GM08714 (cell line): Measurements from ENCODE around the gene OSBPL5.

ENCODE experiments used
- H3K4me3 ChIP-seq: fragments of 200-500 bp; sonication (Bioruptor generic); 2 replicates; pipeline ENCODE4 v1.5.1; 2014; ENCODE audit warnings: mild to moderate bottlenecking, low read length, inconsistent platforms
- ZNF274 ChIP-seq: IDR thresholded peaks from 2 replicates; pipeline ENCODE4 v1.6.1; 2012; ENCODE audit warnings: mild to moderate bottlenecking, low read depth, low read length

The OSBPL5 gene

DNA sequence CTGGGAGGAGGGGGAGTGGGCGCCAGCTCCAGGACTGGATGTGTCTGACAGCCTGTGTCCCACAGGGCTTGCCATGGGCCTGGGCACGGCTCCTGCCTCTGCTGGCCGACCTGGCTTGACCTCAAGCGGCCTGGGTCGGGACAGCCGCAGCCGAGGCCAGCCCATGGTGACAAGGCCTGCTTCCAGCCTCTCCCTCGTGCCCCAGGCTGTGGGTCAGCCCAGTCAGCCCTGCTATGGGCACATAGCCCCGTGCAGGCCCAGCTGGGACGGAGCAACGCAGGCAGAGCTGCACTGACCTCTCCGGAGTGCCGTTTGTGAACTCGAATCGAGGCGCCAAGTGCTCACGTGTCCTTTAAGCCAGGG is 17.9 kb downstream of the OSBPL5 start:
- H3K4me3 ChIP-seq, result no peak overlapping the region
- no peak for TF ChIP-seq ZNF274

DNA sequence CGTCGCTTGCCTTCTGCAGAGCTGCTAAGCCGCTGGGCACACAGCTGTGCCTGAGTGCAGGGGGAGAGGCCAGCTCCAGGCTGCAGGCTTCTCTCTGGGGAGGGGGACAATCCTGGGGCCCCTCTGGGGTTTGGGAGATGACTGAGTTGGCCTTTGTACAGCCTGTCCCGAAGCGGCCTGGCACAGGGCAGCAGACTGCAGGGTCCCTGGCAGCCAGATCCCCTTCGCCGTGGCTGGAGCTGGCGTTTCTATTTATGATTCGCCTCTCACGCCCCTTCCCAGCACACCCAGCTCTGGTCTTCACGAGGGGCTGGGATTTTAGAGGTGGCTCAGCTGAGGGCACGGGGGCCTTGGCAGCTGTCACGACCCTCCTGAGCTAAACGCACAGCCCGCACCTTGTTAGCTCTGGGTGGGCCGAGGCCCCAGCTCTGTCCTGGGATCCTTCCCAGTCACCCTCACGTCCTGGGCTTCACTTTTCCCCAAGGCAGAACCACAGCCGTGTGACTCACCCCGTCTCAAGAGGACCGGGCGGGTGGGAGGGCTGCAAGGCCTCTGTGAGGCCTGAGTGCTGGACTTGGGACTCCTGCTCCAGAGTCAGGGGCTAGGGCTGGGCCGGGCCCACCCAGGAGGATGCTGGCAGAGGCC is 18.4 kb downstream of the OSBPL5 start:
- no peak for TF ChIP-seq ZNF274
- no peak overlapping the region for H3K4me3 ChIP-seq

DNA sequence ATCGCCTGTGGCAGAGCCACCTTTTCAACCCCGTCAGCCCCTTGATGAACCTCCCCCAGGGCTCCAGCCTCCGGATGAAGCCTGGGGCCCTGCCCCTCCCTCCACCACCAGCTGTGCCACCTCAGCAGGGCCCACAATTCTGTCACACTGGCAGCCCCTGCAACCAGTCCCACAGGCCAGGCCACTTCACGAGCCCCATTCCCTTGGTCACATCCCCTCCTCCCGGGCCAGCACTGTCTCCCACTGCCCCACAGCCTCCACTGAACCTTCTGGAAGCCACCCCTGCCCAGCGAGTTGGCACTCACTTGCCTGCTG is 19.9 kb downstream of the OSBPL5 start:
- TF ChIP-seq ZNF274, result no peak
- H3K4me3 ChIP-seq, result no peak overlapping the region

DNA sequence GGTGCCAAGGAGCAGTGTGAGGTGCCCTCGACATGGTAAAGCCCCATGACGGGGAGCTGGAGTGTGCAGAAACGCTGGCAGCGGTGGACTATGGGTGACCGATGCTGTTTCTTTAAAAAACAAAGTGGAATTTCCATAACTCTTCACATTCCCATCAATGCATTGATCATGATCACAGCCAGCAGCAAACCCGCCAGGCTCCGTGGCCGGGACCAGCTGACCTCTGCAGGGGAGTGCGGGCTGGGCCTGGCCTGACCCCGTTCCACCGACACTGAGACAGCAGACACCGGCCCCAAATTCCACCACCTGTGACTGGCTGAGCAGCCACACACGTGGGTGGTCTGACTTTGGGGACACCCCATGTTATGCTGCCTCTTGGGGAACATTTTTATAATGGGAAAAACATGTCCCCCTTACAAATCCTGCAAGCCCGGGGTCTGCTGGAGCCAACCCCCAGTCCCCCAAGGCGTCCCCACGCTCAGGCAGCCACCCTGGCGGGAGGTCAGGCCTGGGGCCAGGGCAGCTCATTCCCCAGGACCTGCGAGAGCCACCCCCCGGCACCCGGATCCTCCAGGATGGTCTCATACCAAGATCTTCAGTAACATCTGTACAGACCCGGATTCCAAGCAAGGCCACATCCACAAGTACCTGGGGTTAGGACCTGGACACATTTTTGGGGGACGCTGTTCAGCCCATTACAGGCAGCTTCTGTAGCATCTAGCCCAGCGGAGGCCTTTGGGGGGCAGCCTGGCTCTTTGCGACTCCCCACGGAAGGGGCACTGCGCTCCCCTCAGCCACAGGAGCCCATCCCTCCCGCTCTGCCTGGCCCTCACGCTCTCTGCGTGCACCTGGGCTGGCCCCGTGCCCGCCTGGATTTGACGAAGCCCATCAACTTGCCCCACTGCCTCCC is 20.6 kb downstream of the OSBPL5 start:
- TF ChIP-seq ZNF274, result no peak
- H3K4me3 ChIP-seq, result no peak overlapping the region

DNA sequence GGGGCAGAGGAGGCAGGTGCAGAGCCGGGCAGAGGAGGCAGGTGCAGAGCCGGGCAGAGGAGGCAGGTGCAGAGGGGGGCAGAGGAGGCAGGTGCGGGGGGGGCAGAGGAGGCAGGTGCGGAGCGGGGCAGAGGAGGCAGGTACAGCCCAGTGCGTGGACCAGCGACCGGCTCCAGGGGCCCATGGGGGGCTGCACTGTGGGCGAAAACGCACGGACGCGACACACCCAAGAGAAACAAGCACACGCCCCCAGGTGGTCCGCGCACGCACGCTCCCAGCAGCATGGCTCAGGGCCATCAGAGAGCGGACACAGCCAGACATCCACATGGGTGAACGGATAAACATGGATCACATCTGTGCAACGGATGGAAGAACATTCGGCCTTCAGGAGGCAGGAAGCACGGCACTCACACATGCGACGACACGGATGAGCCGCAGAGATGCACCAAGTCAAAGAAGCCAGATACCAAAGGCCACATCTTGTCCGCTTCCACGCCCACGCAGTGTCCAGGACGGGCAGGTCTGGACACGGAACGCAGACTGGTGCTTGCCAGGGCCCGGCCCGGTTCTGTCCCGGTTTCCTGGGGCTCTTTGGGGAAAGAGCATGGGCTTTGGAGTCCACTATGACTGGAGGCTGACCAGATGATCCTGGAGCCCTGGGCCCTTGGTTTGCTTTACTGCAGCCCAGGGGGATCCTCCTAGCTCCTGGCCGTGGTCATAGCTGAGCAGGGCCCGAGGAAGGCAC is 21.8 kb downstream of the OSBPL5 start:
- H3K4me3 ChIP-seq, result no peak overlapping the region
- no peak for TF ChIP-seq ZNF274

DNA sequence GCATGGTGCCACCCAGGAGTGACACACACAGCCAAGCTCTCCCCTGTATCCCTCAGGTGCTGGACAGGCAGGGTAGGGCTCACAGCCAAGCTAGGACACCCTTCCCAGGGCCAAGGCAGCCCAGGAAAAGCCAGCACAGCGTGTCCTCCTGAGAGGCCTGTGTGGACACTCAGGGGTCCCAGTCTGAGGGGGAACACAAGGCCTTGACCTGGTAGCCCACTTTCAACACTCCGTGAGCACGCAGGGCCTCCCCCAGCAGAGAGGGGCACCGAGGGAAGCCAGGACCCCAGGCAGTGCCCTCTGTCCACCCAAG is 24.9 kb downstream of the OSBPL5 start:
- H3K4me3 ChIP-seq, result no peak overlapping the region
- TF ChIP-seq ZNF274, result no peak

DNA sequence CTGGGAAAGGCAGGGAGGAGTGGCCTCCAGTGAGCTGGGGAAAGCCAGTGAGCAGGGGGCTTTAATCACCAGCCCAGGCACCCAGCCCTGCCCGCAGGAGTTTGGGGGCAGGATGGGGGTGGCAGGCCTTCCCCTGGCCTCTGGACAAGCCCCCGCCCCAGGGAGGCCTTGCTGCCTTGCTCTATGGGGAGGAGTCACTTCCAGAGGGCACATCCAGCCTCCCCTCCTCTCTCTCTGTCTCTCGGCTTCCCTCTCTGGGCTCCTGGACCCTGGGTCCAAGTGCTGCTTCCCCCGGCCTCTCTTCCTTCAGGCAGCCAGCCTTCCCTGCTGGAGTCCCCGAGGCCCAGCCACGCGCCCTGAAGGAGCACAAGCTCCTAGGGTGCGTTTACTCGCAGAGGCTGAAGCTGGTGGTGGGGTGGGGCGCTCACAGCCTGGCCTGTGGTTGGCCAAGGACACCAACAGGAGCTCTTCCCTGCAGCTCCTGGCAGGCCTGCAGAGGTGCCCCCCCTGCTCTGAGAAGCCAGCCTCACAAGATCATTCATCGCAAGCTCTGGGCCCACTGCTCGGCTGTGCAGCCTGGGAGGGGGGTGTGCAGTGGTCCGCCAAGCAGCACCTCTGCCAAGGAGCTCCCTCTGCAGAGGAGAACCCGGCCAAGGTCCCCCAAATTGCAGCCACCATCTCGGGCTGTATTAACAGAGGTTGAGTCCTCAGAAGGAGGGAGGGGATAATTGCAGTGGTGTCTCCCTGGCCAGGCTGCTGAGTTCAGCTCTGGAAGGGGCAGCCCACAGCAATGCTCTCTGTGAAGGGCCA is 25.4 kb downstream of the OSBPL5 start:
- H3K4me3 ChIP-seq, result no peak overlapping the region
- no peak for TF ChIP-seq ZNF274

DNA sequence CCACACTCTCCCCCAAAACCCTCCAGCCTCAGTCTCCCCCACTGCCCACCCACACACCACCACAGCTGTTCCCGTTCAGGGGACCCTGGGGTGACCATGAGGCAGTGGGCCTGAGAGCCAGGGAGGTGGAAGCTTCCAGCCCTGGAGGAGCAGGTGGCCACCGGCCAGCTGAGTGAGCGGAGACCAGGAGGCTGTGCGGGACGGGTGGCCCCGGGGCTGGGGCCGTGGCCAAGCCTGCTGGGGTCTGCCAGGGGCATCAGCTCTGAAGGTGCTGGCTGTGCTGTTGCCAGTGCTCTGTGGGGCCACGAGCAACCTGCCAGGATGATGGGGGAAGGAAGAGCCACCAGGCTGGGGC is 26.0 kb downstream of the OSBPL5 start:
- TF ChIP-seq ZNF274, result no peak
- no peak overlapping the region for H3K4me3 ChIP-seq

DNA sequence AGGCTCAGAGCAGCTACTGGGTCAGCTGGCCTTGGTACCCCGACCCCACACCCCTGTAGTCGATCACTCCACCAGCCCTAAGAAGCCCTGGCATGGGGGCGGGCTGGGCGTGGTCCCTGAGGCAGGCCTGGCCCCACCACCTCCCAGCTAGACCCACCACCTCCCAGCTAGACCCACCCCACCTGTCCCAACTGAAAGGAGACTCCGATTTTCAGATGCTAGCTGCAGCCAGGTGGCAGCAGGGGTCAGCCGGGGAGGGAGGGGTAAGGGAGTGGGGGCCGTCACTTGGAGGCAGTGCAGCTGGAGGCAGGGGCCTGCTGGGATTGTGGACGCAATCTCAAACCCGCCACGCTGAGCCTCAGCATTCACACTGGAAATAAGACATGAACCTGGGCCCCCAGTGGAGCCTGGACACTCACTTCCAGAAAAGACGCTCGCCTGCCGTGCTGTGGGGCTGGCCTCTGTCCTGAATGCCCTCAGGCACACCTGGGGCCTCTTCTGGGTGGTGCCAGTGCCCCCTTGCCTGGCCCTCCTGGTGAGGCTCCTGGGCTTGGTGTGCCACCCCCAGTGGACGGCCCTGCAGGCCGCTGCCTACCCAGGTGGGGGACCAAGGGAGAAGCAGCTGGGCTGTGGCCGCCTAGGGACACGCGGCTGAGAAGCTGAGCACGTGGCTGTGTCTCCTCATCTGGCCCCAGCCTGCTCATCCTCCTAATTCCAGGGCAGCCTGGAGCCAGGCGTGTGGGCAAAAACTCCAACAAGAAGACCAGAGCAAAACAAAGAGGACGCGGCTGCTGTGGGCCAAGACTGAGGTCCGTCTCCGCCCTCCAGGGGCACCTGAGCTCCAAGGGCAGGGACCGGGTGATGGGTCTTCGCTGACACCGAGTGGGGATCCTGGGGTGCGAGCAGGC is 26.7 kb downstream of the OSBPL5 start:
- H3K4me3 ChIP-seq, result no peak overlapping the region
- no peak for TF ChIP-seq ZNF274

DNA sequence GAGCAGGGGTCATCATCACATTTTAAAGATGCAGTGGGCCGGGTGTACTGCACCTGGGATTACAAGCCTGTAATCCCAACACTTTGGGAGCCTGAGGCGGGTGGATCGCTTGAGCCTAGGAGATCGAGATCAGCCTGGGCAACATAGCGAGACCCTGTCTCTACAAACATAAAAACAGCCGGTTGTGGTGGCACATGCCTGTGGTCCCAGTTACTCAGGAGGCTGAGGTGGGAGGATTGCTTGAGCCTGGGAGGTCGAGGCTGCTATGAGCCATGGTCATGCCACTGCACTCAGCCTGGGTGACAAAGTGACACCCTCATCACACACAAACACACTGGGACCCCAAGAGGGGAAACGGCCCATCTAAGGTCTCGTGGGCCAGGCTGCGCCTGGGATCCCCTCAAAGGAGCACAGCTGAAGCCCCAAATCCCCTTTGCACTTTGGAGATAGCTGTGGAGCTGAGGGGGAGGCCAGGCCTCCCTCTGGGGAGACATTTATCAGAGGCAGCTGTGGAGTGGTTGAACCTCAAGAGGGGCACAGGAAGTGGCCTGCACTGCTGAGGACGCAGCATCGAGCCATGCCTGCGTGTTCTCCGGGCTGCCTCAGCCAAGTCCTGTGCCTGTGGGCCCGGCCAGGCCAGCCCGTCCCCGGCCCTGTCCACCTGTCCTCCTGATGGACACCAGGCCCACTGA is 27.5 kb downstream of the OSBPL5 start:
- no peak overlapping the region for H3K4me3 ChIP-seq
- no peak for TF ChIP-seq ZNF274

DNA sequence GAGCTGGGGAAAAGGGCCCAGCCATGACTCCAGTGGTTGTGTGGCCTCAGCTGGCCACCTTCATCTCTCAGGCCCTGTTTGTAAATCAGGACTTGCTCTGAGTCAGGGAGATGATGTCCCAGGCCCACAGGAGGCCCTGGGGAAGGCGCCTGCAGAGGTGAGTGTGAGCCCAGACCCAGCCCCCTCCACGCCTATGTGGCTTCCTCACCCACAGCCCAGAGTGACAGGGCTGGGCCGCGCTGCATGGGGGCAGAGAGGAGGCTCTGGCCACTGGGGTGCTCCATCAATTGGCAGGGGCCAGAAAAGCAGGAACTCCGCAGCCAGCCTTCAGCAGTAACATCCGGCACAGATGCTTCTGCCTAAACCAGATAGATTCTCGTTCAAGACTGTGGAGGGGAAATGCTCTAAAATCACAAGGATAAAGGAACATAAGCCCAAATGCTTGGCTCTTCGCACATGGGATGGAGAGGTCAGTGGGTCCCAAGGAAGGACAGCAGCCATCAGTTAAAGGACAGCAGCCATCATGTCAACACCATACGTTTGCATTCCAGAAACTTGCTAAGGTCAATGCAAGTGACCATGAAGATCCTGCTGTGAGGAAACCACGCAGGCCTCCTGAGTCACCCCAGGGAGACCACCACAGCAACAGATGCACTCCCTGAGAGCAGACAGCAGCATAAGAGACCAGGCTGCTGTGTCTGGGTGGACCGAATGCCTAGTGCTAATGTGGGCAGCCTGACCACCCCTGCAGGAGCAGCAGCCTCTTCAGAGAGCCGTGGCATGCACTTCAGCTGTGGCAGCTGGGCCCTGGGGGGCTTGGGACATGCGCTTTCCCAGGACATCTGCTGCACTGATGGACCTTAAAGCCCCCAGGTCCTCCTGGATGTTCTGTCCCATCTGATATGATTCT is 28.3 kb downstream of the OSBPL5 start:
- no peak overlapping the region for H3K4me3 ChIP-seq
- no peak for TF ChIP-seq ZNF274
